ENCODE measurements around the gene MTG2. TPM values are rescaled to one million over a fixed set of nuclear protein-coding genes. Genes with fewer than 3 reads are reported as not detected.

The MTG2 gene
- polyA plus RNA-seq, 1 donor (not counting 4 experiments of a cell fraction or from before 2014, with no cell fraction given) = 24.7 TPM

- H3K79me2 ChIP-seq (ENCODE audit: control insufficient read depth, insufficient read depth, low read length) = peaks cover 81% of the 10 kb centered on the region
- dilution Hi-C loops (cut with MboI; ENCODE audit: extremely low pct_ligation_motif_present, low sequenced_read_pairs) = no loop called here
- H3K4me2 ChIP-seq (ENCODE audit: control insufficient read depth, extremely low read depth, insufficient read depth, low read depth, low read length) = peak overlapping the region; percentile 49
- H4K20me1 ChIP-seq (ENCODE audit: control insufficient read depth, extremely low read depth, insufficient read depth, low read length) = peaks cover 56% of the 10 kb centered on the region
- no peak overlapping the region for H2AFZ ChIP-seq (ENCODE audit: control insufficient read depth, low read length)
- no peaks in the 10 kb centered on the region for H3K9me3 ChIP-seq (ENCODE audit: control insufficient read depth, low read depth, low read length)
- H3K4me1 ChIP-seq (ENCODE audit: control insufficient read depth, extremely low read depth, insufficient read depth, low read length) = peaks cover 34% of the 10 kb centered on the region
- H3K9me1 ChIP-seq (ENCODE audit: control insufficient read depth, extremely low read depth, insufficient read depth, low read length) = peaks cover 22% of the 10 kb centered on the region
- no peaks in the 10 kb centered on the region for H3K27me3 ChIP-seq (ENCODE audit: control insufficient read depth, extremely low read depth, insufficient read depth, low read length)
- no peak for FAIRE-seq
- TF ChIP-seq CTCF (optimal IDR thresholded peaks at IDR 0.05 in 1 of 3, IDR thresholded peaks at IDR 0.05 in 1 of 3, conservative IDR thresholded peaks at IDR 0.05 in 1 of 3; ENCODE audit: extremely low read depth in 1 of 3, insufficient read depth in 2 of 3, low read length in 3 of 3) (no peak), EZH2 (IDR thresholded peaks at IDR 0.05; ENCODE audit: low read length) (no peak)
- peak overlapping the region in 1 of 3 experiments; percentile 14 for H3K4me3 ChIP-seq (ENCODE audit: control insufficient read depth in 2 of 3, extremely low read depth in 1 of 3, insufficient read depth in 2 of 3, low read depth in 1 of 3, low read length in 3 of 3)
- peaks cover 3 to 10% of the 10 kb centered on the region in 2 experiments for H3K36me3 ChIP-seq (ENCODE audit: control insufficient read depth in 2 of 2, extremely low read depth in 1 of 2, insufficient read depth in 2 of 2, low read length in 2 of 2)
- no peak overlapping the region for H3K27ac ChIP-seq (ENCODE audit: control insufficient read depth, insufficient read depth, low read length)
- H3K9ac ChIP-seq (ENCODE audit: control insufficient read depth, extremely low read depth, insufficient read depth, low read length) = peak overlapping the region; percentile 5
- DNase-seq (ENCODE audit: low read depth, low spot score) = no peak
Measured at GRCh38 chr20:62148908-62149314, 33.9 kb upstream of the MTG2 start.

- peak overlapping the region; percentile 49 for H3K4me2 ChIP-seq (ENCODE audit: control insufficient read depth, extremely low read depth, insufficient read depth, low read depth, low read length)
- peak overlapping the region in 1 of 3 experiments; percentile 14 for H3K4me3 ChIP-seq (ENCODE audit: control insufficient read depth in 2 of 3, extremely low read depth in 1 of 3, insufficient read depth in 2 of 3, low read depth in 1 of 3, low read length in 3 of 3)
- no peaks in the 10 kb centered on the region for H3K27me3 ChIP-seq (ENCODE audit: control insufficient read depth, extremely low read depth, insufficient read depth, low read length)
- H3K36me3 ChIP-seq (ENCODE audit: control insufficient read depth in 2 of 2, extremely low read depth in 1 of 2, insufficient read depth in 2 of 2, low read length in 2 of 2) = peaks cover 10% of the 10 kb centered on the region in 2 experiments
- peaks cover 59% of the 10 kb centered on the region for H4K20me1 ChIP-seq (ENCODE audit: control insufficient read depth, extremely low read depth, insufficient read depth, low read length)
- H2AFZ ChIP-seq (ENCODE audit: control insufficient read depth, low read length) = no peak overlapping the region
- dilution Hi-C loops (cut with MboI; ENCODE audit: extremely low pct_ligation_motif_present, low sequenced_read_pairs) = no loop called here
- DNase-seq (ENCODE audit: low read depth, low spot score) (peak; percentile 58), FAIRE-seq (peak; percentile 87)
- TF ChIP-seq CTCF (optimal IDR thresholded peaks at IDR 0.05 in 1 of 3, IDR thresholded peaks at IDR 0.05 in 1 of 3, conservative IDR thresholded peaks at IDR 0.05 in 1 of 3; ENCODE audit: extremely low read depth in 1 of 3, insufficient read depth in 2 of 3, low read length in 3 of 3) = no peak
- TF ChIP-seq EZH2 (IDR thresholded peaks at IDR 0.05; ENCODE audit: low read length) = no peak
- H3K9me1 ChIP-seq (ENCODE audit: control insufficient read depth, extremely low read depth, insufficient read depth, low read length) = peaks cover 22% of the 10 kb centered on the region
- H3K4me1 ChIP-seq (ENCODE audit: control insufficient read depth, extremely low read depth, insufficient read depth, low read length) = peaks cover 31% of the 10 kb centered on the region
- H3K79me2 ChIP-seq (ENCODE audit: control insufficient read depth, insufficient read depth, low read length) = peaks cover 80% of the 10 kb centered on the region
- no peaks in the 10 kb centered on the region for H3K9me3 ChIP-seq (ENCODE audit: control insufficient read depth, low read depth, low read length)
- peak overlapping the region; percentile 5 for H3K9ac ChIP-seq (ENCODE audit: control insufficient read depth, extremely low read depth, insufficient read depth, low read length)
- H3K27ac ChIP-seq (ENCODE audit: control insufficient read depth, insufficient read depth, low read length) = peak overlapping the region; percentile 10
Measured at GRCh38 chr20:62149532-62150309, 33.1 kb upstream of the MTG2 start.

All from keratinocyte (primary cell).